ENCODE data around the gene C10orf105.

- TF ChIP-seq CTCF (optimal IDR thresholded peaks at IDR 0.05 in 1 of 3, IDR thresholded peaks at IDR 0.05 in 1 of 3, conservative IDR thresholded peaks at IDR 0.05 in 1 of 3; ENCODE audit: extremely low read depth in 1 of 3, insufficient read depth in 2 of 3, low read length in 3 of 3) (no peak), EZH2 (IDR thresholded peaks at IDR 0.05; ENCODE audit: low read length) (no peak)
Observed at GRCh38 chr10:71701496-71702132, 18.0 kb downstream of the C10orf105 start.

Data from keratinocyte (primary cell).